Lung (tissue), 12 donors: ENCODE data around the gene GAK. TPM values are rescaled to one million over a fixed set of nuclear protein-coding genes. Genes with fewer than 3 reads are reported as not detected.

Experiments
- ATAC-seq: fragments of 200-7000 bp; cut with Tn5 transposase; one replicate; pipeline ENCODE4 v1.9.1; 2020; ENCODE audit warnings: moderate number of reproducible peaks; ENCODE audit not compliant: insufficient read depth, low FRiP score
- DNase-seq, 3 donors: peaks; one replicate each; pipeline ENCODE4 v3.0.0-alpha.2; 2013 to 2017
- H3K27ac ChIP-seq, 2 donors: one replicate each; pipeline ENCODE4 v1.5.1; 2013; ENCODE audit warnings: mild to moderate bottlenecking in 2 of 2, moderate library complexity in 2 of 2, control low read depth in 1 of 2, inconsistent platforms in 1 of 2, low read depth in 1 of 2, low read length in 1 of 2
- H3K27me3 ChIP-seq, 3 donors: one replicate each; pipeline ENCODE4 v1.5.1; 2013; ENCODE audit warnings: low read length in 2 of 3; ENCODE audit not compliant: control insufficient read depth in 3 of 3, insufficient read depth in 3 of 3
- H3K36me3 ChIP-seq, 4 donors: one replicate each; pipeline ENCODE4 v1.5.1; 2013; ENCODE audit warnings: low read length in 4 of 4, mild to moderate bottlenecking in 1 of 4, moderate library complexity in 1 of 4; ENCODE audit not compliant: control insufficient read depth in 4 of 4, insufficient read depth in 4 of 4
- H3K4me1 ChIP-seq, 5 donors: one replicate each; pipeline ENCODE4 v1.5.1; 2013; ENCODE audit warnings: low read length in 5 of 5, mild to moderate bottlenecking in 2 of 5, moderate library complexity in 1 of 5; ENCODE audit not compliant: control insufficient read depth in 5 of 5, insufficient read depth in 5 of 5
- H3K4me3 ChIP-seq: one replicate; pipeline ENCODE4 v1.5.1; 2013; ENCODE audit warnings: mild to moderate bottlenecking, control low read depth, moderate library complexity
- H3K9ac ChIP-seq, 2 donors: one replicate each; pipeline ENCODE4 v1.5.1; 2013; ENCODE audit warnings: low read length in 2 of 2, control low read depth in 1 of 2; ENCODE audit not compliant: insufficient read depth in 1 of 2
- H3K9me3 ChIP-seq, 4 donors: one replicate each; pipeline ENCODE4 v1.5.1; 2013; ENCODE audit warnings: low read length in 3 of 4, mild to moderate bottlenecking in 1 of 4, moderate library complexity in 1 of 4; ENCODE audit not compliant: control insufficient read depth in 4 of 4, insufficient read depth in 3 of 4
- WGBS, 2 donors: extraction: QIAGEN DNeasy Blood & Tissue Kit; methylation state at CpG; one replicate each; pipeline ENCODE4 v1.1.7; 2013; 5-methylcytosine and 5-hydroxymethylcytosine counted together
- polyA plus RNA-seq, 2 donors: library from polyadenylated mRNA; stranded (reverse); fragments of 200-250 nt; gene quantifications; one replicate each; pipeline ENCODE4 v1.2.1, GENCODE V29; 2013
- total RNA-seq, 2 donors: library from RNA; depleted of rRNA in 1 of 2; stranded (reverse); fragments of >200 nt in 1 of 2; gene quantifications; one replicate each; pipeline ENCODE4 v1.2.1, GENCODE V29; 2014 to 2021
- TF ChIP-seq, protein P1 (sequence below): IDR thresholded peaks from 2 replicates; pipeline ENCODE4 v1.5.1; 2012; ENCODE audit warnings: mild to moderate bottlenecking; ENCODE audit errors: control extremely low read depth, extremely low read depth
- donor health status: control.
- donor health status: control.
- donor health status: Bipolar disorder and iron deficiency.
- donor health status: healthy.
- donor health status: DM: yes; HTN: yes; CAD: no.

Gene GAK
- total and polyA plus RNA-seq, 4 donors = 101 to 178 (median 137) TPM

DNA sequence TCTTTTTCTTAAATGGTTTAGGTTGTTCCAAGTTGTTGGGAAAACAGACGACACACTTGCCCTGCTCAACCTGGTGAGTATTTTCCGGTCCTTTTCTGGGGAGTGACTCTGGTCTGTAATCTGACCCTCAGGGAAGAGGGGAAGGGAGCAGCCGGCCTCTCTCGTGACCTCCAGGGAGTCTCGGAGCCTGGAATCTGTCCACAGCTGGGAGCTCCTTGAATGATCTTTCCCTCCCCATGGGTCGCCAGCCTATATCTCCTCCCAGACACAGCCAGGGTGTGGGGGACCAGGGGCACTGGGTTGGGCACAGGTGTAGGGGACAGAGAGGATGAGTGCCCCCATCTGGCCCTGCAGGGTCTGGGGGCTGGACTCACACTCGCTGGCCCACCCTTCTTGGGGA, 19.1 kb upstream of the GAK start:
- Histone ChIP-seq H3K27ac (no peak overlapping the region), H3K9me3 (no peaks in the 10 kb centered on the region), H3K4me3 (no peak overlapping the region), H3K4me1 (peaks cover 0 to 5% (median 0%) of the 10 kb centered on the region in 5 donors), H3K9ac (no peak overlapping the region), H3K27me3 (no peaks in the 10 kb centered on the region), H3K36me3 (peaks cover 0 to 27% (median 4%) of the 10 kb centered on the region in 4 donors)
- 85 to 93% methylated on average over 7 of the region's 7 CpGs for WGBS, 2 donors
- DNase-seq = no peak
- TF ChIP-seq, protein P1, sequence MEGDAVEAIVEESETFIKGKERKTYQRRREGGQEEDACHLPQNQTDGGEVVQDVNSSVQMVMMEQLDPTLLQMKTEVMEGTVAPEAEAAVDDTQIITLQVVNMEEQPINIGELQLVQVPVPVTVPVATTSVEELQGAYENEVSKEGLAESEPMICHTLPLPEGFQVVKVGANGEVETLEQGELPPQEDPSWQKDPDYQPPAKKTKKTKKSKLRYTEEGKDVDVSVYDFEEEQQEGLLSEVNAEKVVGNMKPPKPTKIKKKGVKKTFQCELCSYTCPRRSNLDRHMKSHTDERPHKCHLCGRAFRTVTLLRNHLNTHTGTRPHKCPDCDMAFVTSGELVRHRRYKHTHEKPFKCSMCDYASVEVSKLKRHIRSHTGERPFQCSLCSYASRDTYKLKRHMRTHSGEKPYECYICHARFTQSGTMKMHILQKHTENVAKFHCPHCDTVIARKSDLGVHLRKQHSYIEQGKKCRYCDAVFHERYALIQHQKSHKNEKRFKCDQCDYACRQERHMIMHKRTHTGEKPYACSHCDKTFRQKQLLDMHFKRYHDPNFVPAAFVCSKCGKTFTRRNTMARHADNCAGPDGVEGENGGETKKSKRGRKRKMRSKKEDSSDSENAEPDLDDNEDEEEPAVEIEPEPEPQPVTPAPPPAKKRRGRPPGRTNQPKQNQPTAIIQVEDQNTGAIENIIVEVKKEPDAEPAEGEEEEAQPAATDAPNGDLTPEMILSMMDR = no peak
- ATAC-seq = no peak

DNA sequence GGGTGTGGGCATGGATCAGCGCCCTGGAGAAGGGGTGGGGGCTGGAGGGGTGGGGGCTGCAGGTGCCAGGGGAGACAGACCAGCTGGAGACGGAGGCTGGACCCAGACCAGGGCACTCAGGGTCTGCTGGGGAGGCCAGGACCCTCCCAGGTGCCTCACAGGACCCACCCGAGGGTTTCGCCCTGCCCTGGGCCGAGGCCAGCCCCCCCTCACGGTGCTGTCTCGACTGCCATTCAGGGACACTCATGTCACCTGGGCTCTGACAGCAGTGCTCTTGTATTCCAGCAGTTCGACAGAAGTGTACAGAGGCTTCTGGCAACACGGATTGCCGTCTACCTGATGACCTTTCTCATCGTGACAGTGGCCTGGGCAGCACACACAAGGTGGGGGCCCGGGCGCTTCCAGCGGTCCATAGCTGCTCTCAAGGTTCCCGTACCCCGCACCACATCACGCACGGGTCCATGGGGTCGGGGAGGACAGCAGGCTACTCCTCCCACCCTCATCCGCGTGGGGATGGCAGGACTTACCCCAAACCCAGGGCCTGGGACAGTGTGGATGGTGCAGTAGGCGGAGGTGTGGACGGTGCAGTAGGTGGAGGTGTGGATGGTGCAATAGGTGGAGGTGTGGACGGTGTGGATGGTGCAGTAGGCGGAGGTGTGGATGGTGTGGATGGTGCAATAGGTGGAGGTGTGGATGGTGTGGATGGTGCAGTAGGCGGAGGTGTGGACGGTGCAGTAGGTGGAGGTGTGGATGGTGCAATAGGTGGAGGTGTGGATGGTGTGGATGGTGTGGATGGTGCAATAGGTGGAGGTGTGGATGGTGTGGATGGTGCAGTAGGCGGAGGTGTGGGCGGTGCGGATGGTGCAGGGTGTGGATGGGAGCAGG, 18.3 kb upstream of the GAK start:
- peaks cover 0 to 21% (median 4%) of the 10 kb centered on the region in 4 donors for H3K36me3 ChIP-seq
- H3K4me1 ChIP-seq = peaks cover 0 to 9% (median 0%) of the 10 kb centered on the region in 5 donors
- H3K9ac ChIP-seq = no peak overlapping the region
- WGBS, 2 donors = 91 to 94% methylated on average over 30 of the region's 30 CpGs
- TF ChIP-seq, protein P1 = no peak
- ATAC-seq = no peak
- no peak for DNase-seq
- no peaks in the 10 kb centered on the region for H3K9me3 ChIP-seq
- H3K27ac ChIP-seq = no peak overlapping the region
- H3K4me3 ChIP-seq = no peak overlapping the region
- no peaks in the 10 kb centered on the region for H3K27me3 ChIP-seq

DNA sequence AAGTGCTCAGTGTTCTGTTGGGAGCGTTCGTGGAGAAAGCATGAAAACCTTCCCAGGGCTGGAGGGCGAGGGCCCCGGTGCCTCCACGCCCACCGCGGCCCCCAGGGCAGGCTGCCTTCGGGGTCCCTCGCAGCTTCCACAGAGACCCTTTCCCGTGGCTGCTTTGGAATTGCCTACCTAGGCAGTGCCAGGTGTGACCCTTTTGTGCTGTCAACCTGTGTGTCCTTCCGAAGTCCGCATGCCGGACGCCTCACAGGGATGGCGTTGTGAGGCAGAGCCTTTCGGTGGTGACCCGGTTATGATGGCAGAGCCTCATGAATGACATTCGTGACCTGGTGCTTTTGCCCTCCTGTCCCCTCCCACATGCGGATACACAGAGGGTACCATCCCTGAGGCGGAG, 17.5 kb upstream of the GAK start:
- Histone ChIP-seq H3K9me3 (no peaks in the 10 kb centered on the region), H3K36me3 (peaks cover 0 to 18% (median 3%) of the 10 kb centered on the region in 4 donors), H3K27me3 (no peaks in the 10 kb centered on the region), H3K4me3 (no peak overlapping the region), H3K9ac (no peak overlapping the region), H3K4me1 (peaks cover 0 to 9% (median 3%) of the 10 kb centered on the region in 5 donors), H3K27ac (no peak overlapping the region)
- TF ChIP-seq, protein P1 = no peak
- ATAC-seq (no peak), DNase-seq (no peak)
- WGBS, 2 donors = 95 to 96% methylated on average over 20 of the region's 20 CpGs
